Lower lobe of right lung (tissue), 2 donors: ENCODE results near the gene DHX35. TPM values are rescaled to one million over a fixed set of nuclear protein-coding genes. Genes with fewer than 3 reads are reported as not detected.

Experiments used
- ATAC-seq, 2 donors: fragments of 200-7000 bp; cut with Tn5 transposase; one replicate each; pipeline ENCODE4 v1.9.1; 2020 to 2022; ENCODE audit warnings: mild to moderate bottlenecking in 2 of 2, moderate library complexity in 2 of 2
- DNase-seq: peaks from one replicate; pipeline ENCODE4 v3.0.0-alpha.2; 2020
- H3K27ac ChIP-seq: fragments of 200-600 bp; one replicate; pipeline ENCODE4 v1.8.0; 2022
- H3K27me3 ChIP-seq: fragments of 200-600 bp; one replicate; pipeline ENCODE4 v1.8.0; 2022; ENCODE audit warnings: low read depth
- H3K36me3 ChIP-seq: fragments of 200-600 bp; one replicate; pipeline ENCODE4 v1.8.0; 2022; ENCODE audit warnings: mild to moderate bottlenecking
- H3K4me1 ChIP-seq: fragments of 200-600 bp; one replicate; pipeline ENCODE4 v1.8.0; 2022
- H3K4me3 ChIP-seq: fragments of 200-600 bp; one replicate; pipeline ENCODE4 v1.8.0; 2022; ENCODE audit warnings: mild to moderate bottlenecking
- H3K9me3 ChIP-seq: fragments of 200-600 bp; one replicate; pipeline ENCODE4 v1.8.0; 2022
- intact Hi-C: fragments of 100-400 bp; cut with DNase I; formaldehyde crosslinking; loops from one replicate; pipeline ENCODE4 v1.11.0; 2022
- total RNA-seq: library from RNA; stranded (reverse); fragmentation: NEBNext Ultra II Directional; extraction: Animal tissue kit (Norgen Biotek cat#: 25700); gene quantifications from one replicate; pipeline ENCODE4 v1.2.1, GENCODE V29; 2021
- TF ChIP-seq, protein P1 (sequence below): fragments of 200-600 bp; IDR thresholded peaks from one replicate; pipeline ENCODE4 v1.8.0; 2022; ENCODE audit warnings: antibody characterized with exemption, mild to moderate bottlenecking
- donor health status: DM: no; HTN: yes; CAD: no; lungs with severe emphysema.

Gene DHX35
- total RNA-seq, 1 donor from 2014 or later = 10.5 TPM

DNA sequence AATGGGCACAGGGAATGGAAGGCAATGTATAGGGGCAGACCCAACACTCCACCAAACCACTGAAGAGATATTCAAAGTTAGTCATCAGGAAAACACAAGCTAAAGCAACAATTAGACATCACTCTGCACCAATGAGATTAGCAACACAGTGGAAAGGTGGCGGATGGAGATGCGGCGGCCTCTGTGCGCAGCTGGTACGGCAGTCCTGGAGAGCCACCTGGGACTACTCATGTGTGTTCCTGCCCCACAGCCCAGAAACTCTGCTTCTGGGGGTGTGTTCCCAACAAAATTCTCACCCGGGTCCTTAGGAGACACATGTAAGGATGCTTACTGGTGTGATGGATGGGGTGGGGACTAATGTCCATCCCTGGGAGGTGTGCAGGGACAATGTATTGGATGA lies 82.4 kb downstream of the DHX35 start:
- TF ChIP-seq, protein P1, sequence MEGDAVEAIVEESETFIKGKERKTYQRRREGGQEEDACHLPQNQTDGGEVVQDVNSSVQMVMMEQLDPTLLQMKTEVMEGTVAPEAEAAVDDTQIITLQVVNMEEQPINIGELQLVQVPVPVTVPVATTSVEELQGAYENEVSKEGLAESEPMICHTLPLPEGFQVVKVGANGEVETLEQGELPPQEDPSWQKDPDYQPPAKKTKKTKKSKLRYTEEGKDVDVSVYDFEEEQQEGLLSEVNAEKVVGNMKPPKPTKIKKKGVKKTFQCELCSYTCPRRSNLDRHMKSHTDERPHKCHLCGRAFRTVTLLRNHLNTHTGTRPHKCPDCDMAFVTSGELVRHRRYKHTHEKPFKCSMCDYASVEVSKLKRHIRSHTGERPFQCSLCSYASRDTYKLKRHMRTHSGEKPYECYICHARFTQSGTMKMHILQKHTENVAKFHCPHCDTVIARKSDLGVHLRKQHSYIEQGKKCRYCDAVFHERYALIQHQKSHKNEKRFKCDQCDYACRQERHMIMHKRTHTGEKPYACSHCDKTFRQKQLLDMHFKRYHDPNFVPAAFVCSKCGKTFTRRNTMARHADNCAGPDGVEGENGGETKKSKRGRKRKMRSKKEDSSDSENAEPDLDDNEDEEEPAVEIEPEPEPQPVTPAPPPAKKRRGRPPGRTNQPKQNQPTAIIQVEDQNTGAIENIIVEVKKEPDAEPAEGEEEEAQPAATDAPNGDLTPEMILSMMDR = no peak
- H3K4me1 ChIP-seq = peaks cover 3% of the 10 kb centered on the region
- H3K9me3 ChIP-seq = no peaks in the 10 kb centered on the region
- peaks cover 31% of the 10 kb centered on the region for H3K36me3 ChIP-seq
- no peaks in the 10 kb centered on the region for H3K27me3 ChIP-seq
- no peak overlapping the region for H3K27ac ChIP-seq
- DNase-seq (no peak), ATAC-seq (no peak)
- intact Hi-C loops = no loop called here
- H3K4me3 ChIP-seq = no peak overlapping the region

DNA sequence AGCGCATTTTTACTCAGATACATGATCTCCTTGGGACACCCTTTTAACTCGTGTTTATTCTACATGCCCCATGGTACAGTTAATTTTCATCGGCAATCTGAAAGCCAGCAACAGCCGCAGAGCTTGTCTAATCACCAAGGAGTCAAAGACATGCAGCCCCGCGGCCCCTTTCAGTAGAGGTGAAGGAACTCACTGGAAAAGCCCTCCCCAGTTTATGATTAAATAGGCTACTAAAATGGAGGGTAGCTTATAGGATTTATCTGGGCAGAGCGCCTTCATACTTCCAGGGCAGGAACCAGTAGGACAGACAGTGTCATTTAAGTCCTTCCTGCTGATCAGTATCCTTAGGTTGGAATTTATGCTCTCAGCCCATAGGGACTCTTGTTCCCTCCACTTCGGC lies 83.5 kb downstream of the DHX35 start:
- peaks cover 15% of the 10 kb centered on the region for H3K4me1 ChIP-seq
- no peak overlapping the region for H3K27ac ChIP-seq
- no peaks in the 10 kb centered on the region for H3K27me3 ChIP-seq
- intact Hi-C loops = no loop called here
- H3K4me3 ChIP-seq = no peak overlapping the region
- TF ChIP-seq, protein P1 = no peak
- no peaks in the 10 kb centered on the region for H3K9me3 ChIP-seq
- H3K36me3 ChIP-seq = peaks cover 19% of the 10 kb centered on the region
- ATAC-seq (no peak), DNase-seq (no peak)

DNA sequence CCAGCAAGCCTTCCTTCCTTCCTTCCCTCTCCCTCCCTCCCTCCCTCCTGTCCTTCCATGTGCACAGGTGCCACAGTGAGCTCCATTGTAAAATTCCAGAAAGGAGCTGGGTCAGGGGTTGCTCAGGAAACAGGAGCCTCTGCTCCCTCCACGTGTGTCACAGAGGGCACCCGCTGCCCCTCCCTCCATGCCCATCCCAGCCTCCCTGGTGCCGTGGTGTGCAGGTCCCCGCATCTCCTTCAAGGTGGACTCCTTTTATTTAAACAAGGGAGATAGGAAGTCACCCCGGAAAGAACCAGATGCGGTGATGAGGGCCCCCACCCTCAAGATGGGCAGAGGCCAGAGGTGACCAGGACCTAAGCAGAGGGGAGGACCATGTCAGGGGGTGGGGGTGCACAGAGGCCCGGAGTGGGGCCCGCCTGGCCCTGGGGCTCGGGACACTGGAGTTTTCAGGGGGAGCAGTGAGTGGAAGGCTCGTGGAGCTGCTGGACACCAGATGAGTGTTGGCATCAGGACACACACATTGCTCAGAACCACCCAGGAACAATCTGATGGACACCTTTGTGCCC lies 85.4 kb downstream of the DHX35 start:
- TF ChIP-seq, protein P1 = no peak
- H3K4me1 ChIP-seq = peaks cover 15% of the 10 kb centered on the region
- ATAC-seq (no peak), DNase-seq (no peak)
- H3K27me3 ChIP-seq = no peaks in the 10 kb centered on the region
- no peak overlapping the region for H3K4me3 ChIP-seq
- no peaks in the 10 kb centered on the region for H3K9me3 ChIP-seq
- intact Hi-C loops = no loop called here
- peaks cover 6% of the 10 kb centered on the region for H3K36me3 ChIP-seq
- no peak overlapping the region for H3K27ac ChIP-seq

DNA sequence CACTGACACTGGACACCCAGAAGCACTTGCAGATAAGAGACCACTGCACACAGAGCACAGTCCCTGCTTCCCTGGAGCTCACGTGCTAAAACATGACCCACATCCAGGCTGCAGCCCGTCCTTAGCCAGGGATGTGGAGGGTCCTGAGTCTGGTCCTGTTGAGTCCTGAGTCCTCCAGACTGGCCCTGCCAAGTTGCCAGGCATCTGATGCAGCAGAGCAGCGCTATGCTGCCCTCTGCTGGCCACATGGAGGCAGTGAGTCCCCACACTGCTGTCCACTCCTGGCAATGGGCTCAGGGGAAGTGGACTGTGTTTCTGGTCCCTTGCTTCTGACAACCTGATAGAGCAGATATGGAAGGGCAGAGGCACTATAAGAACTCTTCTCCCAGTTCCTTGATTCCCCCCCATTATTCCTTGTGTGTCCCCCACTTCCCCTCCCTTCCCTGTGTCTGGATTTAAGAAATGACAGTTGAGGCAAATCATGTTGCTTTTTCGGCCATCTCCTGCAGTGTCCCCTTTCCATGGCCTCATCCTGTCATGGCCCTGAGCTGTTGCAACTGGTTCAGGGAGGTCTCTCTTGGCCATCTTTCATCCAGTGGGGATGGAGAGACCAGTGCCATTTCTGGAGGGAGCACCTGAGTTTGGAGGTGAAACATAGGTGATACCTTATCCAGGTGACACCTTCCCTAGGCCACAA lies 86.0 kb downstream of the DHX35 start:
- H3K4me1 ChIP-seq = peaks cover 15% of the 10 kb centered on the region
- no peak overlapping the region for H3K4me3 ChIP-seq
- intact Hi-C loops = no loop called here
- ATAC-seq = peak; percentile 81 to 90
- TF ChIP-seq, protein P1 = peak; percentile 98
- H3K27ac ChIP-seq = no peak overlapping the region
- no peaks in the 10 kb centered on the region for H3K36me3 ChIP-seq
- DNase-seq = peak; percentile 85
- no peaks in the 10 kb centered on the region for H3K27me3 ChIP-seq
- H3K9me3 ChIP-seq = no peaks in the 10 kb centered on the region

- Histone ChIP-seq H3K4me3 (no peak overlapping the region), H3K27me3 (no peaks in the 10 kb centered on the region), H3K9me3 (no peaks in the 10 kb centered on the region), H3K27ac (no peak overlapping the region), H3K4me1 (peaks cover 15% of the 10 kb centered on the region), H3K36me3 (no peaks in the 10 kb centered on the region)
- intact Hi-C loops = no loop called here
- ATAC-seq (no peak), DNase-seq (no peak)
- TF ChIP-seq, protein P1 = no peak
These were observed 87.0 kb downstream of the DHX35 start for GRCh38 chr20:39049148-39049547.
